BJ (cell line): ENCODE measurements around the gene MAP1LC3A. TPM values are rescaled to one million over a fixed set of nuclear protein-coding genes. Genes with fewer than 3 reads are reported as not detected.

Source experiments
- CTCF ChIA-PET: fragments of 350-600 bp; formaldehyde crosslinking; extraction: SDS; loops from one replicate; lab custom pipeline; 2021; ENCODE audit warnings: antibody characterized with exemption, inconsistent platforms; lab: Yijun Ruan, JAX
- POLR2A ChIA-PET: fragments of 300-600 bp; sonication (Branson Sonifier 250); formaldehyde crosslinking; extraction: SDS; loops from one replicate; lab custom pipeline; 2021; ENCODE audit warnings: antibody characterized with exemption; lab: Charles Lee
- DNase-seq: peaks from one replicate; pipeline ENCODE4 v3.0.0-alpha.2; 2011; ENCODE audit warnings: low read depth
- H3K27me3 ChIP-seq: 2 replicates; pipeline ENCODE4 v1.6.0; 2011; ENCODE audit warnings: low read length; ENCODE audit not compliant: control insufficient read depth, insufficient read depth
- H3K36me3 ChIP-seq: 2 replicates; pipeline ENCODE4 v1.5.1; 2011; ENCODE audit warnings: low read length; ENCODE audit not compliant: control insufficient read depth, insufficient read depth
- H3K4me3 ChIP-seq: 2 replicates; pipeline ENCODE4 v1.5.1; 2011; ENCODE audit warnings: low read depth, mild to moderate bottlenecking, control low read depth, low read length
- polyA plus RNA-seq: library from polyadenylated mRNA; depleted of rRNA; stranded (reverse); fragments of >200 nt; gene quantifications from 2 replicates; pipeline ENCODE4 v1.2.3, GENCODE V29; 2011
- TF ChIP-seq, protein P1 (sequence below): IDR thresholded peaks from 2 replicates; pipeline ENCODE4 v1.5.1; 2011; ENCODE audit warnings: low read depth, mild to moderate bottlenecking, control low read depth, inconsistent platforms, low read length, moderate library complexity; ENCODE audit not compliant: insufficient read depth

The MAP1LC3A gene
- polyA plus RNA-seq, 1 experiment: 33.7 TPM

DNA sequence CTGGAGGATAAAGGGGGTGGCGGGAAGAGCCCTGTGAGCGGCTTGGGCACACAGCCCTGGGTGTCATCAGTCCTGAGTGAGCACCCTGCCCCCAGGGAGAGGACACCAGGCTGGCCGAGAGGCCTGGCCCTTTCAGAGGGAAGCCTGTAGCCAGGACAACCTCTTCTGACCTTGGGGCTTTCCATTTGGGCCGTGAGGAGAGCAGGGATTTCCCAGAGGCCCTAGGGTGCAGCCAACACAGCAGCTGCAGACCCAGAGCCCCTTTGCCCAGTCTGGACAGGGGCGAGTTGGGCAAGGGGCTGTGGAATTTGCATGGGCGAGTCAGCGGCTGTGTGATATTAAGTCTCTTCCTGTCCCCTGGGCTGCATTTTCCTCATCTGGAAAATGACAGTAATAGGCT lies 6.3 kb downstream of the MAP1LC3A start:
- TF ChIP-seq, protein P1, sequence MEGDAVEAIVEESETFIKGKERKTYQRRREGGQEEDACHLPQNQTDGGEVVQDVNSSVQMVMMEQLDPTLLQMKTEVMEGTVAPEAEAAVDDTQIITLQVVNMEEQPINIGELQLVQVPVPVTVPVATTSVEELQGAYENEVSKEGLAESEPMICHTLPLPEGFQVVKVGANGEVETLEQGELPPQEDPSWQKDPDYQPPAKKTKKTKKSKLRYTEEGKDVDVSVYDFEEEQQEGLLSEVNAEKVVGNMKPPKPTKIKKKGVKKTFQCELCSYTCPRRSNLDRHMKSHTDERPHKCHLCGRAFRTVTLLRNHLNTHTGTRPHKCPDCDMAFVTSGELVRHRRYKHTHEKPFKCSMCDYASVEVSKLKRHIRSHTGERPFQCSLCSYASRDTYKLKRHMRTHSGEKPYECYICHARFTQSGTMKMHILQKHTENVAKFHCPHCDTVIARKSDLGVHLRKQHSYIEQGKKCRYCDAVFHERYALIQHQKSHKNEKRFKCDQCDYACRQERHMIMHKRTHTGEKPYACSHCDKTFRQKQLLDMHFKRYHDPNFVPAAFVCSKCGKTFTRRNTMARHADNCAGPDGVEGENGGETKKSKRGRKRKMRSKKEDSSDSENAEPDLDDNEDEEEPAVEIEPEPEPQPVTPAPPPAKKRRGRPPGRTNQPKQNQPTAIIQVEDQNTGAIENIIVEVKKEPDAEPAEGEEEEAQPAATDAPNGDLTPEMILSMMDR: no peak
- ChIA-PET POLR2A (no interaction called here), CTCF (interaction anchor here (1.4 kb wide), 1 partner anchor 9 kb away, joined by 6 read pairs; no protein-coding TSS in a partner anchor)
- no peaks in the 10 kb centered on the region for H3K36me3 ChIP-seq
- no peak for DNase-seq
- no peak overlapping the region for H3K4me3 ChIP-seq
- no peaks in the 10 kb centered on the region for H3K27me3 ChIP-seq

DNA sequence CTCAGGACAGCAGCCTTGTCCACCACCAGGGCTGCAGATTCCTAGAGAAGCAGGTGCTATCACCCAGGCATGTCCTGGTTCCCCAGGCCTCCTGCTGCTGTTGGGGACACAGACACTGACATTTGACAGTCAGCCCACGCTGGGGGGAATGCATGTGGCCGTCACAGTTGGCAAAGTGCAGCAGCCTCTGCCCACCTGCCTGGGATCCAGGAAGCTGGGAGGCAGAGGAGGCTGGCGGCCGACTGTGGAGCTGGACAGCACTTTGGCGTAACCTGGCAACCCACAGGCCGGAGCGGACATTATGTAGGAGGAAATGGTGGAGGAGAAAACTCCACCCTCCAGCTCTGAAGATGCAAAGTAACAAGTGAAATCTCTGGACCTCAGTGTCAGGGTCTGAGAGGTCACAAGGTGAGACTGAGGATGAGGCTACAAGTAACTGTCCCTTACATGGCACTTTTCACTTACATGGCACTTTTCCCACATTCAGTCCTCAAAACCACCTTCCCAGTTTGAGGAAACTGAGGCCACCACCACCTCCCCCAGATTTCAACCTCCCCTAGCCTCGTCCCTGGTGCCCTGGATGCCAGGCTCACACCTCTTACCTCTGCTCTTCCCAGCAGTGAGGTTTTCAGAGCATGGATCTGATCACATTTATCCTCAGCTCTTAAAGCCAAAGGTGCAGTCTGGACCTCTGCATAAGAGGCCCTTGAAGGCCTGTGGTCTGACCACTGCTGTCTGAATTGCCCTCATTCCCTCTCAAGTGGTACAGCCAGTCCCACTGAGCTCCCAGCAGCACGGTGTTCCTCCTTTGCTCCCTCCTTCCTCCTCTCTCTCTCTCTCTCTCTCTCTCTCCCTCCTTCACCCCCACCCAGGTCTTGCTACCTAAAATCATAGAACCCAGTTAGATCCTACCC lies 8.7 kb downstream of the MAP1LC3A start:
- no peaks in the 10 kb centered on the region for H3K27me3 ChIP-seq
- ChIA-PET CTCF (interaction anchor here (0.8 to 1.3 kb wide), 6 partner anchors 12 to 377 kb away, joined by 3 to 4 read pairs (median 3); no protein-coding TSS in a partner anchor), POLR2A (no interaction called here)
- H3K4me3 ChIP-seq: no peak overlapping the region
- no peak for DNase-seq
- no peaks in the 10 kb centered on the region for H3K36me3 ChIP-seq
- TF ChIP-seq, protein P1: no peak

DNA sequence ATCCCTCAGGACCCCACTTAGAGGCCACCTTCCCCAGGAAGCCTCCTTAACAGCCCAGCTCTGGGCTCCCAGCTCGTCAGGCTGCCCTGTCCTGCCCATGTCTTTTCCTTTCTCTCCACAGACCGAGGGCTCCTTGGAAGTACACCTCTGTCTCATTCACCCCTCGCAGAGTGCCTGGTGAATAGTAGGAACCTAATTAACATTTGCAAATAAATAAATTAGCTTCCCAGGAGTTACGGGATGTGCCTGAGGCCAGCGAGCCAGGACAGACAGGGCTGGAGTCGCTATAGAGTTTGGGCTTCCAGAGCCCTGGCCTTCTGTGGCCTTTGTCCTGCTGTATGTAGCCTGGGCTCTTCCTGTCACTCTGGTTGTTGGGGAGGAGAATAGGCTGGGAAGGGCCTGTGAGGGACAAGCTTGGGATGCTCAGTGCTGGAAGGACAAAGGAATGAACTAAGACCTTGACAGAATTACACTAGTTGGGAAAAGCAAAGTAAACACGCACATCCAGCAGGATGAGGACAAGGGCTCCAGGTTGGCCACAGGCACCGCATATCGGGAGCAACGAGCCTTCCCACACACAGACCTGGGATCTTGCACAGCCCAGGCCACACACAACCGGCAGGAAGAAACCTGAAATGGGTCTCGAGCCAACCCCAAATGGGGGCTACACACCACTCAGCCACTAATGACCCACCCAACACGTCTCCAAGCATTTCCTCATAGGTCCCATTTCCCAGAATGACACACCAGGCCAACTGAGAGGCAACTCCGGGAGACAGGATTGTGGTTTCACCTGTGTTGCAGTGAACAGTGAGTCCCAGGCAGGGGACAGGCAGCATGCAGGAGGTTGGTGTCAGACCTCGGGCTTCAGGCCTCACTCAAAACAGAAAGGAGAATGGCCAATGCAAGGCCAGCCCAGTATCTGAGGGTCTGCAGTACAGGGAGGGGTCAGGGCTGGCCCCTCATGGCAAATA lies 9.7 kb downstream of the MAP1LC3A start:
- Histone ChIP-seq H3K27me3 (no peaks in the 10 kb centered on the region), H3K36me3 (no peaks in the 10 kb centered on the region), H3K4me3 (no peak overlapping the region)
- TF ChIP-seq, protein P1: no peak
- ChIA-PET CTCF (interaction anchor here (0.8 to 1.3 kb wide), 6 partner anchors 9 to 378 kb away, joined by 3 to 4 read pairs (median 3); no protein-coding TSS in a partner anchor), POLR2A (no interaction called here)
- no peak for DNase-seq

DNA sequence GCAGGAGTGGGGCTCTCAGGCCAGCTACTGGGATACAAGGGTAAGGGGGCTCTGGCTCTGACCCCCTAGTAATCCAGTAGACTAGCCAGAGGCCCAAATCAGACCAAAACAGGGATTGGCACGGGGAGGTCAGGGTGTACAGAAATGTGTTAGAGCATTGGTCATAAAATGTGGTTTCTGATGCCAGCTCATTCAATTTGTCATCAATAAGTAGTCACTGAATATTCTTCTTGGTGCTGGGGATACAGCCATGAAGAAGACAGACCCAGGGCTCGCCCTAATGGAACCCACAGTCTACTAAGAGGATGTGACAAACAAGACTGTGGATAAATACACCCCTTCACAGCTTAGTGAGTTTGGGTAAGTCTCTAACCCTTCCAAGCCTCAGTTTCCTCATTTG lies 11.1 kb downstream of the MAP1LC3A start:
- CTCF ChIA-PET: interaction anchor here (0.7 to 1.4 kb wide), 4 partner anchors 10 to 257 kb away, joined by 3 read pairs; partner anchors contain the start of gene PIGU
- Histone ChIP-seq H3K4me3 (no peak overlapping the region), H3K27me3 (no peaks in the 10 kb centered on the region), H3K36me3 (0 out of 2 replicates have a peak, but pooled peaks cover 1% of the 10 kb centered on the region)
- TF ChIP-seq, protein P1: no peak
- no peak for DNase-seq
- POLR2A ChIA-PET: interaction anchor here (0.6 kb wide), 1 partner anchor 458 kb away, joined by 3 read pairs; the partner anchor contains the start of gene EIF2S2
